ENCODE data around the gene PNPLA2. TPM values are rescaled to one million over a fixed set of nuclear protein-coding genes. Genes with fewer than 3 reads are reported as not detected.

Gene PNPLA2
- total RNA-seq, 1 experiment from 2014 or later: 40.2 TPM

DNA sequence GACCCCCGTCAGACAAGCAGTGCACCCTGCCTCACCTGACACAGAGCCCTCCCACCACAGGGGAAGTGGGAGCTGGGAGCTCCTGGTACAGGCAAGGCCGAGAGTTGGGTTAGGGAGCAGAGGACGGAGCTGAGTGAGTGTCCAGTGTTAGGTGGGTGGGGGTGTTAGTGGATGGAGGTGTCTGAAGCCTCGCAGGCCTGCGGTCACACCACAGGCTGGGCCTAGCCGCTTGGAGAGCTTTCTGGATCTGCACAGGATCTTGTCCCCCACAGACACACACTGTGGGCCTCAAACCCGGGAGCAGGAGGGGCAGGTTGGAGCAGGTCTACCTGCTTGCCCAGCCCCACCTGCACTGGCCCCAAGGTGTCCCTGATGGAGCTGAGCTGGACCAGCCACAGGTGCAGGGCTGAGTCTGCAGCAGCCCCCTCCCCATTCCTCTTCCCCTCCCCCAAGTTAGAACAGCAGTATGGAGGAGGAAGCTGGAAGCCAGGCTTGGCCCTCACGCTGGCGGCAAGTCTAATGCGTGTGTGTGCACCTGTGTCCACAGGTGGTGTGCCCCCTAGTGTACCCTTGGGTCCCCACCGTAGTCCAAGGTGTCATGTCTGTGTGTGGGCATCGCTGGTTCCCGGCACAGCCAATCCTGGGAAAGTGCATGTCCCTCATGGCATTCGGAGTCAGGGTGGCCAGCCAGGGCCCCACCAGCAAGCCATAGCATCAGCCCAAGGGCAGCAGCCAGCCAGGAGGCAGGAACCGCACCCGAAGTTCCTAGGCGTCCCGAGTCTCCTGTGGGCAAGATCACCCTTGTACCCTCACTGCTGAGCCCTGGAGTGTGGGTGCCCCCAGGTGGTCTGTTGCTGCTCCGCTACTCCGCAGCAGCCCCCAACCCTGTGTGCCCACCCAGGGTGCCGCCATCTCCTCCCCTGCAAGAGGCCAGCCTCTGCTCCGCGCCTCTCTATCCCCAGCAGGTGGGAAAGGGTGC is 39.4 kb upstream of the PNPLA2 start:
- peaks cover 21% of the 10 kb centered on the region for H3K4me1 ChIP-seq (ENCODE audit: insufficient read depth, low read length)
- H3K36me3 ChIP-seq (ENCODE audit: low read depth, low read length): no peaks in the 10 kb centered on the region
- no peak overlapping the region for H3K4me3 ChIP-seq (ENCODE audit: low read length)
- no peaks in the 10 kb centered on the region for H3F3A ChIP-seq (ENCODE audit: low read length, unreplicated experiment)
- BruUV-seq (replicated peaks): no TSS peak
- DNase-seq (no peak), ATAC-seq (no peak)
- intact Hi-C loops (cut with micrococcal nuclease): no loop called here
- no peaks in the 10 kb centered on the region for H3K27me3 ChIP-seq (ENCODE audit: low read length)
- H3K9me3 ChIP-seq (ENCODE audit: low read length): no peaks in the 10 kb centered on the region
- H2AFZ ChIP-seq (ENCODE audit: low read length): no peak overlapping the region
- peaks cover 13% of the 10 kb centered on the region for H4K20me1 ChIP-seq (ENCODE audit: low read length)
- ChIA-PET CTCF (no interaction called here), POLR2A (ENCODE audit: unreplicated experiment) (no interaction called here)
- TF ChIP-seq, protein P1, sequence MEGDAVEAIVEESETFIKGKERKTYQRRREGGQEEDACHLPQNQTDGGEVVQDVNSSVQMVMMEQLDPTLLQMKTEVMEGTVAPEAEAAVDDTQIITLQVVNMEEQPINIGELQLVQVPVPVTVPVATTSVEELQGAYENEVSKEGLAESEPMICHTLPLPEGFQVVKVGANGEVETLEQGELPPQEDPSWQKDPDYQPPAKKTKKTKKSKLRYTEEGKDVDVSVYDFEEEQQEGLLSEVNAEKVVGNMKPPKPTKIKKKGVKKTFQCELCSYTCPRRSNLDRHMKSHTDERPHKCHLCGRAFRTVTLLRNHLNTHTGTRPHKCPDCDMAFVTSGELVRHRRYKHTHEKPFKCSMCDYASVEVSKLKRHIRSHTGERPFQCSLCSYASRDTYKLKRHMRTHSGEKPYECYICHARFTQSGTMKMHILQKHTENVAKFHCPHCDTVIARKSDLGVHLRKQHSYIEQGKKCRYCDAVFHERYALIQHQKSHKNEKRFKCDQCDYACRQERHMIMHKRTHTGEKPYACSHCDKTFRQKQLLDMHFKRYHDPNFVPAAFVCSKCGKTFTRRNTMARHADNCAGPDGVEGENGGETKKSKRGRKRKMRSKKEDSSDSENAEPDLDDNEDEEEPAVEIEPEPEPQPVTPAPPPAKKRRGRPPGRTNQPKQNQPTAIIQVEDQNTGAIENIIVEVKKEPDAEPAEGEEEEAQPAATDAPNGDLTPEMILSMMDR (conservative IDR thresholded peaks at IDR 0.05; ENCODE audit: low read depth, low read length): no peak
- TF ChIP-seq EZH2 (IDR thresholded peaks at IDR 0.05; ENCODE audit: low read length, unreplicated experiment): no peak
- no peaks in the 10 kb centered on the region for H3K9me2 ChIP-seq (replicated peaks; ENCODE audit: low read length)
- no peak overlapping the region for H3K27ac ChIP-seq (ENCODE audit: low read length)
- no peak overlapping the region for H3K4me2 ChIP-seq (ENCODE audit: low read length)
- H3K9ac ChIP-seq (ENCODE audit: low read length): no peak overlapping the region
- H3K79me2 ChIP-seq (ENCODE audit: low read length): peaks cover 39% of the 10 kb centered on the region

DNA sequence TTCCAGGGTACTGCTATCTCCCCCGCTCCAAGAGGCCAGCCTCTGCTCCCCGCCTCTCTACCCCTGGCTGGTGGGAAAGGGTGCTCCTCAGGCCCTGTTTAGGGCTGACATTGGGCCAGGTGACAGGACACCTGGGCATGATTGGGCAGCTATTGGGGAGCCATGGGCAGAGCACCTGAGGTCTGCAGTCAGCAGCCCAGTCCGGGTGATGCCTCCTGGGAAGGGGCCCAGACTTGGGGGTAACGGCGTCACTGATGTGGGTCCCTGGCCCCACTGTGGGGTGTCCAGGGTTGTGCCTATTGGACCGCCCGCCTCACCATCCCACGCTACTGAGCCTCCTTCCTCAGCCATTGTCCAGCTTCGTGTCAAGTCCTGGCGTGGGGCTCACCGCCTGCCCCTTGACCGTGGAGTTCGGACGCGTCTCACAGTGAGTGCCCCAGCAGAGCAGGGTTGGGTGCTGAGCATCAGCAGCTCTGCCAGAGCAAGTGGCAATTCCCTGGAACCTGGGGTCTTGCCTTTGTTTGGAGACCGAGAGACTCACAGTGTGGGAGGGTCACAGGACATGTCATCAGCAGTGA is 38.7 kb upstream of the PNPLA2 start:
- H3K9me3 ChIP-seq (ENCODE audit: low read length): no peaks in the 10 kb centered on the region
- ChIA-PET CTCF (no interaction called here), POLR2A (ENCODE audit: unreplicated experiment) (no interaction called here)
- H4K20me1 ChIP-seq (ENCODE audit: low read length): peaks cover 5% of the 10 kb centered on the region
- no peaks in the 10 kb centered on the region for H3K27me3 ChIP-seq (ENCODE audit: low read length)
- intact Hi-C loops (cut with micrococcal nuclease): no loop called here
- H3K4me1 ChIP-seq (ENCODE audit: insufficient read depth, low read length): peaks cover 13% of the 10 kb centered on the region
- no peak overlapping the region for H3K9ac ChIP-seq (ENCODE audit: low read length)
- H3K4me3 ChIP-seq (ENCODE audit: low read length): no peak overlapping the region
- no peak for TF ChIP-seq EZH2 (IDR thresholded peaks at IDR 0.05; ENCODE audit: low read length, unreplicated experiment)
- TF ChIP-seq EZH2phosphoT487 (IDR thresholded peaks at IDR 0.05; ENCODE audit: borderline replicate concordance, low read length): no peak
- TF ChIP-seq, protein P1 (conservative IDR thresholded peaks at IDR 0.05; ENCODE audit: low read depth, low read length): no peak
- no TSS peak for BruUV-seq (replicated peaks)
- ATAC-seq: no peak
- peaks cover 31% of the 10 kb centered on the region for H3K79me2 ChIP-seq (ENCODE audit: low read length)
- no peak overlapping the region for H3K4me2 ChIP-seq (ENCODE audit: low read length)
- H3K9me2 ChIP-seq (replicated peaks; ENCODE audit: low read length): no peaks in the 10 kb centered on the region
- no peak overlapping the region for H2AFZ ChIP-seq (ENCODE audit: low read length)
- no peaks in the 10 kb centered on the region for H3F3A ChIP-seq (ENCODE audit: low read length, unreplicated experiment)
- no peak overlapping the region for H3K27ac ChIP-seq (ENCODE audit: low read length)
- DNase-seq: no peak
- H3K36me3 ChIP-seq (ENCODE audit: low read depth, low read length): no peaks in the 10 kb centered on the region

Measured in PC-3 (cell line).